ENCODE data around the gene RABL6. TPM values are rescaled to one million over a fixed set of nuclear protein-coding genes. Genes with fewer than 3 reads are reported as not detected.

Gene RABL6
- total and polyA plus RNA-seq, 2 of the 4 experiments (the other 2 are of a cell fraction), result 37.1 to 47.5 TPM

DNA sequence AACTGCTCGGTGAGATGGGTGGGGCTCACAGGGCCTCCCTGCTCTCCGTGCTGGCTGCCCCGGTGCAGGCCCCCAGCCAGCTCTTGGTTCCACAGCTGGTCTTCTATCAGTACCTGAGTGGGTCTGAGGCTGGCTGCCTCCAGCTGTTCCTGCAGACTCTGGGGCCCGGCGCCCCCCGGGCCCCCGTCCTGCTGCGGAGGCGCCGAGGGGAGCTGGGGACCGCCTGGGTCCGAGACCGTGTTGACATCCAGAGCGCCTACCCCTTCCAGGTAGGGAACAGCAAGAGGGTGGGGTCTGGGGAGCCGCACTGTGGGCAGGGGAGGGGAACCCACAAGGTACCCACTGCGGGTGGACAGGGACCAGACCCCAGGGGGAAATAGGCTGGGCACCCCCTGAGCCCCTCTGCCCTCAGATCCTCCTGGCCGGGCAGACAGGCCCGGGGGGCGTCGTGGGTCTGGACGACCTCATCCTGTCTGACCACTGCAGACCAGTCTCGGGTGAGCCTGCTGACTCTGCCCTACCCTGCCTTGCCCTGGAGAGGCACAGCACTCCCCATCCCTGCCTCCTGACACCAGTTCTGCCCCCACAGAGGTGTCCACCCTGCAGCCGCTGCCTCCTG lies 47.2 kb downstream of the RABL6 start:
- Histone ChIP-seq H2BK15ac (ENCODE audit: low read depth, low read length) (no peak overlapping the region), H3K9ac (ENCODE audit: low read depth, low read length) (no peak overlapping the region), H3K4me2 (ENCODE audit: low read depth, low read length) (no peak overlapping the region), H3K4me3 (ENCODE audit: insufficient read depth, low read depth, low read length) (no peak overlapping the region), H3K27ac (ENCODE audit: insufficient read depth, low read length) (no peak overlapping the region), H4K5ac (ENCODE audit: low read depth, low read length) (no peak overlapping the region), H3K27me3 (ENCODE audit: control insufficient read depth, insufficient read depth, low read length) (no peaks in the 10 kb centered on the region), H3K79me1 (ENCODE audit: low read depth in 1 of 2, low read length in 2 of 2) (peaks cover 5 to 18% of the 10 kb centered on the region in 2 experiments; a peak in 2 of 4 replicates), H2BK5ac (ENCODE audit: low read depth, low read length, poor library complexity, severe bottlenecking) (no peak overlapping the region), H3K4ac (ENCODE audit: low read depth, low read length) (no peak overlapping the region), H3K14ac (replicated peaks; ENCODE audit: low read depth, low read length) (no peak overlapping the region), H2BK120ac (ENCODE audit: low read depth, low read length) (no peak overlapping the region), H3K18ac (ENCODE audit: low read depth, low read length) (no peak overlapping the region), H3K4me1 (ENCODE audit: control insufficient read depth, insufficient read depth, low read length) (peaks cover 14% of the 10 kb centered on the region), H3K9me1 (ENCODE audit: insufficient read depth, low read length) (no peaks in the 10 kb centered on the region), H3K9me3 (ENCODE audit: control insufficient read depth, insufficient read depth, low read length) (no peaks in the 10 kb centered on the region), H3K23ac (ENCODE audit: low read depth, low read length) (no peak overlapping the region), H2BK20ac (ENCODE audit: low read depth, low read length) (no peak overlapping the region), H2AK9ac (replicated peaks; ENCODE audit: low read depth, low read length, poor library complexity) (no peak overlapping the region), H2AFZ (replicated peaks; ENCODE audit: low read length, poor library complexity) (no peak overlapping the region), H4K20me1 (ENCODE audit: insufficient read depth, low read length) (peaks cover 12% of the 10 kb centered on the region), H4K8ac (ENCODE audit: low read depth in 2 of 2, low read length in 2 of 2) (no peak overlapping the region), H3K56ac (ENCODE audit: extremely low read depth, insufficient read depth, low read length) (no peak overlapping the region), H3K36me3 (ENCODE audit: control insufficient read depth, insufficient read depth, low read length) (peaks cover 15% of the 10 kb centered on the region; the same call in 1 of the 2 replicates), H2AK5ac (ENCODE audit: low read depth, low read length) (no peak overlapping the region), H4K91ac (ENCODE audit: insufficient read depth, low read depth, low read length) (no peak overlapping the region)
- dilution Hi-C loops (cut with HindIII; ENCODE audit: low sequenced_read_pairs, unreplicated experiment) (no loop called here), intact Hi-C loops (cut with micrococcal nuclease) (no loop called here), in situ Hi-C loops (cut with MboI; ENCODE audit: low sequenced_read_pairs) (no loop called here)
- DNase-seq (no peak), ATAC-seq (ENCODE audit: low read depth) (no peak)
- 80% methylated on average over 3 of the region's 23 CpGs; no CpG with 5 or more reads in 1 of the 2 experiments for WGBS, 2 experiments (ENCODE audit: extremely low coverage in 2 of 2, insufficient read length in 1 of 2)
- ChIA-PET POLR2A (ENCODE audit: unreplicated experiment) (no interaction called here), CTCF (no interaction called here)
- no TSS peak for BruUV-seq (replicated peaks)
- TF ChIP-seq NFE2L2 (IDR thresholded peaks at IDR 0.05; ENCODE audit: low read depth, low read length) (no peak), MAFK (IDR thresholded peaks at IDR 0.05; ENCODE audit: low read depth, low read length) (no peak), CTCF (conservative IDR thresholded peaks at IDR 0.05; ENCODE audit: low read depth, low read length) (no peak), RFX5 (IDR thresholded peaks at IDR 0.05; ENCODE audit: low read depth, low read length) (no peak), BHLHE40 (IDR thresholded peaks at IDR 0.05; ENCODE audit: low read depth, low read length) (no peak), CHD1 (IDR thresholded peaks at IDR 0.05; ENCODE audit: low read depth, low read length) (no peak), SMC3 (IDR thresholded peaks at IDR 0.05; ENCODE audit: low read depth, low read length) (no peak), RCOR1 (IDR thresholded peaks at IDR 0.05; ENCODE audit: insufficient replicate concordance, low read length) (no peak), MAZ (IDR thresholded peaks at IDR 0.05; ENCODE audit: borderline replicate concordance, low read depth, low read length) (no peak), RAD21 (IDR thresholded peaks at IDR 0.05; ENCODE audit: low read length) (no peak), ELK1 (IDR thresholded peaks at IDR 0.05; ENCODE audit: borderline replicate concordance, low read depth, low read length) (no peak), CEBPB (IDR thresholded peaks at IDR 0.05; ENCODE audit: low read depth, low read length) (no peak), POLR2A (IDR thresholded peaks at IDR 0.05; ENCODE audit: low read depth, low read length) (no peak), FOS (IDR thresholded peaks at IDR 0.05; ENCODE audit: low read depth, low read length) (no peak), MXI1 (IDR thresholded peaks at IDR 0.05; ENCODE audit: borderline replicate concordance, low read depth, low read length) (no peak)
- TF ChIP-seq, protein P1, sequence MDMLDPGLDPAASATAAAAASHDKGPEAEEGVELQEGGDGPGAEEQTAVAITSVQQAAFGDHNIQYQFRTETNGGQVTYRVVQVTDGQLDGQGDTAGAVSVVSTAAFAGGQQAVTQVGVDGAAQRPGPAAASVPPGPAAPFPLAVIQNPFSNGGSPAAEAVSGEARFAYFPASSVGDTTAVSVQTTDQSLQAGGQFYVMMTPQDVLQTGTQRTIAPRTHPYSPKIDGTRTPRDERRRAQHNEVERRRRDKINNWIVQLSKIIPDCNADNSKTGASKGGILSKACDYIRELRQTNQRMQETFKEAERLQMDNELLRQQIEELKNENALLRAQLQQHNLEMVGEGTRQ (IDR thresholded peaks at IDR 0.05; ENCODE audit: low read depth, low read length), result no peak

All from IMR-90 (cell line).